Measurements from ENCODE around the gene COX10.

COX10 gene

DNA sequence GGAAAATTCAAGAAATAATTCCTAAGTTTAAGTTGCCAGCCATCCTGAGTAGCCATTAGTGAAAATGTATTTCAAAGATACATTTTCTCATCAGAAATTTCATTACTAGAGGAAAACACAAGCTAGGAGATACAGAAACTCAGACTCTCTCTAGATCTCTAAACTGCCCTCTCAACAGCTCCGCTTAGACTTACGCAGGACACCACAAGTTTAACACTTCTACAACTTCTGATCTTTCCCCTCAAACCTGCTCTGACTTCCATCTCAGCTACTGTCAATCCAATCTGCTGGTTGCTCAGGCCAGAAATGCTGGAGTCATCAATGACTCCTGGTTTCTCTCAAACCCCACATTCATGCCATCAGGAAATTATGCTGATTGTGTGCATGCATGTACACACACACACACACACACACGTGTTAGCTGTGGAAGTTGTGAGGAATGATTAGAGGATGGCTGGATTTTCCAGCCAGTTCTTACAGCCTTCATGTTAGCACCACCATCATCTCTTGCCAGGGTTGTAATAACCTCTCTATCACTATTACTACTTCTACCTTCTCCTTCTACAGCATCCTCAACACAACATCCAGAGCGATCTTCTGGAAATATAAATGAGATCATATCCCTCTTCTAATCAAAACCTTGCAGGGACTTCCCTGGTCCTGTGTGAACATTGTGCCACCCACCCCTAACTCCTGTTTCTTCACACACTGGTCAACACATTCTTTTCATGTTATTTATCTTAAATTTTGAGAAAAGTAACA is 47.1 kb downstream of the COX10 start:
- Histone ChIP-seq H3K9ac (no peak overlapping the region), H3K27ac (no peak overlapping the region), H4K20me1 (peaks cover 27% of the 10 kb centered on the region; the same call in 1 of the 2 replicates), H3K36me3 (no peaks in the 10 kb centered on the region; the same call in 1 of the 2 replicates), H3K27me3 (no peaks in the 10 kb centered on the region), H3K4me1 (no peaks in the 10 kb centered on the region), H3K4me2 (no peak overlapping the region), H3K9me3 (peaks cover 9% of the 10 kb centered on the region; the same call in 1 of the 2 replicates), H3K4me3 (no peak overlapping the region)
- TF ChIP-seq Cebpa-rat (IDR thresholded peaks at IDR 0.05): no peak

DNA sequence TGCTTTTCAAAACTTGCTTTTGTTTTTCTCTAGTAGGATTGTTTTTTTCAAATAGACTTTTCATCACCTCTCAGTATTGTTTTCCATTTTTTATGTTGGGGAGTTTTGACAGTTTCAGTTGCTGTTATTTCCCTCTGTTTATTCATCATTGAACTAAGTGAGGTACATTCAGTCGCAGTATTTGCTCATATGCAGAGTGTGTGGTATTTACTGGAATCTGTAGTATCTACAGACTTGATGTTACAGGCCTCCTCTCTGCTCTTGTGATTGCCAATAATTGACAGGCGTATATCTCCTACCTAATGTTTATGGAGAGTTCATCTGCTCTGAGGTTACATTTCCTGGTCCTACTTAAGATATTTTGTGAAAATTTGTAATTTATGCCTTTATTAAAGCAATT is 49.6 kb downstream of the COX10 start:
- no peak overlapping the region for H3K27ac ChIP-seq
- TF ChIP-seq Cebpa-rat (IDR thresholded peaks at IDR 0.05): no peak
- no peak overlapping the region for H3K4me3 ChIP-seq
- H3K4me1 ChIP-seq: no peaks in the 10 kb centered on the region
- H3K9ac ChIP-seq: no peak overlapping the region
- no peaks in the 10 kb centered on the region for H3K27me3 ChIP-seq
- peaks cover 9% of the 10 kb centered on the region; the same call in 1 of the 2 replicates for H3K9me3 ChIP-seq
- no peaks in the 10 kb centered on the region; the same call in 1 of the 2 replicates for H3K36me3 ChIP-seq
- H4K20me1 ChIP-seq: peaks cover 24% of the 10 kb centered on the region; the same call in 1 of the 2 replicates
- H3K4me2 ChIP-seq: no peak overlapping the region

GRCh38 chr17:14119546-14119945 is 50.2 kb downstream of the COX10 start:
- H3K36me3 ChIP-seq: no peaks in the 10 kb centered on the region; the same call in 1 of the 2 replicates
- no peak overlapping the region for H3K4me2 ChIP-seq
- no peak overlapping the region for H3K9ac ChIP-seq
- no peaks in the 10 kb centered on the region for H3K27me3 ChIP-seq
- TF ChIP-seq Cebpa-rat (IDR thresholded peaks at IDR 0.05): no peak
- no peak overlapping the region for H3K27ac ChIP-seq
- peaks cover 30% of the 10 kb centered on the region; the same call in 1 of the 2 replicates for H4K20me1 ChIP-seq
- H3K9me3 ChIP-seq: peaks cover 9% of the 10 kb centered on the region; the same call in 1 of the 2 replicates
- H3K4me3 ChIP-seq: no peak overlapping the region
- 0 out of 2 replicates have a peak, but pooled peaks cover 2% of the 10 kb centered on the region for H3K4me1 ChIP-seq

DNA sequence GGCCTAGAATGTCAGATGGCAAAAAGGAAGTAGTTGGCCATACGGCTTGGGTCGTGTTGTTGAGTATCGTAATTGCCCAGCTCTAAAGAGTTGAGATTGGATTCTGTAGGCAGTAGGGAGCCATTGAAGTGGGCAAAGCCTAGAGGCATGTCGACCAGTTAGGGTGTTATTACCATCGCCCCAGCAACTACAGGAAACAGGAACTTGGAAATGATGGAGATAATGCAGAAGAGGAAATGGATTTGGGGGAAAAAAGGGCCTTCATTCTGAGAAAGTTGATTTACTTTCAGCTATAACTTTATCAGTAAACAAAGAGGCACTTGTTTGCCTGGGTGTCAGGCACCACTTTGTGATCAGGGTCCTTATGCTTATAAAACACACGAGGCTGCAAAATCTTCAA is 52.6 kb downstream of the COX10 start:
- H3K4me3 ChIP-seq: no peak overlapping the region
- peaks cover 44% of the 10 kb centered on the region for H4K20me1 ChIP-seq
- 0 out of 2 replicates have a peak, but pooled peaks cover 5% of the 10 kb centered on the region for H3K4me1 ChIP-seq
- H3K27me3 ChIP-seq: no peaks in the 10 kb centered on the region
- no peaks in the 10 kb centered on the region for H3K9me3 ChIP-seq
- H3K36me3 ChIP-seq: no peaks in the 10 kb centered on the region; the same call in 1 of the 2 replicates
- no peak overlapping the region for H3K4me2 ChIP-seq
- no peak overlapping the region for H3K27ac ChIP-seq
- no peak overlapping the region for H3K9ac ChIP-seq
- no peak for TF ChIP-seq Cebpa-rat (IDR thresholded peaks at IDR 0.05)

DNA sequence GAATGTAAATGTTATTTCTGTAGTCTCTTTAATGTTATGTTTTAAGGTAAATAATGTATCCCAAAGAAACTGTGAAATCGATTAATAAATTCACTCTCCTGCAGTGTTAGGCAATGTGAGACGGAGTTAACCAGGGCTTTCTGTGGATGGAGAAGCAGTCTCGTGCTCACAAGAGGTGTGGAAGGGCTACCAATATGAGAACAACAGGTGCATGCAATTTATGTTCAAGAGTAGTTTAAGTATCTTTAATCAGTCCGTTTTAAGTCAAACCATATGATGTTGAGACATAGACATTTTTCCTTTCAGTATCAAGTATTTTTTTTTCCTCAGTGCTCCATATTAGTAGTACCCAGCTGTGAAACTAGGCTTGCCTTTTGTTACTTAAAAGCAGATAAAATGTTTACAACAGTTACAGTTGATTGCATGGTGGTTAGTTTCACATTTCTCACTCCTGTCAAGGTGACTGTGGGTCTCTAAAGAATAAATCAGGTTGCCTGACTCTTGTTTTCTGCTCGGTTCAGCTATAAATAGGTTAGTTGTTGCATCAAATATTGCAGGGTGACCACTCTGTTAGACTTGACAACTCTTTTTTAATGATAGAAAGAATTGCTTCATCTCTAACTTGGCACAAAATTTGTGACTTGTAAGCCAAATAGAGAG is 54.4 kb downstream of the COX10 start:
- Histone ChIP-seq H4K20me1 (peaks cover 36% of the 10 kb centered on the region), H3K27me3 (no peaks in the 10 kb centered on the region), H3K4me1 (0 out of 2 replicates have a peak, but pooled peaks cover 5% of the 10 kb centered on the region), H3K36me3 (no peaks in the 10 kb centered on the region), H3K4me3 (no peak overlapping the region), H3K27ac (no peak overlapping the region), H3K9me3 (no peaks in the 10 kb centered on the region), H3K9ac (no peak overlapping the region), H3K4me2 (no peak overlapping the region)
- TF ChIP-seq Cebpa-rat (IDR thresholded peaks at IDR 0.05): no peak

GRCh38 chr17:14124854-14125253 is 55.5 kb downstream of the COX10 start:
- Histone ChIP-seq H3K27me3 (no peaks in the 10 kb centered on the region), H3K4me1 (0 out of 2 replicates have a peak, but pooled peaks cover 5% of the 10 kb centered on the region), H4K20me1 (peaks cover 42% of the 10 kb centered on the region), H3K4me2 (no peak overlapping the region), H3K36me3 (no peaks in the 10 kb centered on the region), H3K27ac (no peak overlapping the region), H3K4me3 (no peak overlapping the region), H3K9ac (no peak overlapping the region), H3K9me3 (no peaks in the 10 kb centered on the region)
- TF ChIP-seq Cebpa-rat (IDR thresholded peaks at IDR 0.05): no peak

GRCh38 chr17:14125518-14126137 is 56.3 kb downstream of the COX10 start:
- Histone ChIP-seq H3K4me1 (0 out of 2 replicates have a peak, but pooled peaks cover 5% of the 10 kb centered on the region), H3K27ac (no peak overlapping the region), H3K36me3 (no peaks in the 10 kb centered on the region), H3K27me3 (no peaks in the 10 kb centered on the region), H3K4me2 (no peak overlapping the region), H3K4me3 (no peak overlapping the region), H3K9me3 (no peaks in the 10 kb centered on the region), H3K9ac (no peak overlapping the region), H4K20me1 (peaks cover 36% of the 10 kb centered on the region)
- TF ChIP-seq Cebpa-rat (IDR thresholded peaks at IDR 0.05): no peak

DNA sequence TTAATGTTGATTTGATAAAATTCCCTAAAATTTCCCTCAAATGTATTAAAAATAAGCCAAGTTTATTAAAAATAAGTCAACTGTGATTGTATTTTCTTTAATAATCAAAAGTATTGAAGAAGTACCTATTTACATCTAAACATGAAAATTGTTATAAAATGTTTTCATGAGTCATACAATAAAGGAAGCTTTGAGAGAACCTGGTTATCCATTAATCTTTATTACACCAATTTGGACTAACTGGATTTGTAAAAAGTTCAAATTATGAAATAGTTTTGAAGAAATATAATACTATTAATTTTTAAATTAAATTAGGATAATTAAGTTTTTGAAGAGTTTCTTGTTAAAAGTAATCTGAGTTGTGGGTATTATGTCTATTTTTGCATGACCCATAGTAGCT is 63.8 kb downstream of the COX10 start:
- no peak overlapping the region for H3K9ac ChIP-seq
- peaks cover 14% of the 10 kb centered on the region; the same call in 1 of the 2 replicates for H4K20me1 ChIP-seq
- TF ChIP-seq Cebpa-rat (IDR thresholded peaks at IDR 0.05): no peak
- H3K4me2 ChIP-seq: no peak overlapping the region
- no peaks in the 10 kb centered on the region for H3K36me3 ChIP-seq
- H3K4me3 ChIP-seq: no peak overlapping the region
- H3K27me3 ChIP-seq: no peaks in the 10 kb centered on the region
- H3K4me1 ChIP-seq: no peaks in the 10 kb centered on the region
- no peak overlapping the region for H3K27ac ChIP-seq
- no peaks in the 10 kb centered on the region for H3K9me3 ChIP-seq

- no peaks in the 10 kb centered on the region for H3K9me3 ChIP-seq
- H3K4me2 ChIP-seq: no peak overlapping the region
- H3K4me3 ChIP-seq: no peak overlapping the region
- no peaks in the 10 kb centered on the region for H3K4me1 ChIP-seq
- peaks cover 12% of the 10 kb centered on the region; the same call in 1 of the 2 replicates for H4K20me1 ChIP-seq
- no peak overlapping the region for H3K9ac ChIP-seq
- no peak for TF ChIP-seq Cebpa-rat (IDR thresholded peaks at IDR 0.05)
- H3K36me3 ChIP-seq: no peaks in the 10 kb centered on the region
- no peaks in the 10 kb centered on the region for H3K27me3 ChIP-seq
- no peak overlapping the region for H3K27ac ChIP-seq
Measured at GRCh38 chr17:14134456-14134855, 65.2 kb downstream of the COX10 start.

Measured in BLaER1 (cell line).